Mesangial cell (primary cell): Measurements from ENCODE around the gene GBA2. TPM values are rescaled to one million over a fixed set of nuclear protein-coding genes. Genes with fewer than 3 reads are reported as not detected.

ENCODE experiments used
- total RNA-seq: library from RNA; depleted of rRNA; stranded (reverse); fragments of >200 nt; gene quantifications from 2 replicates; pipeline ENCODE4 v1.2.3, GENCODE V29; 2015

Gene GBA2
- total RNA-seq, result 27.1 and 38.3 TPM in 2 replicates

GRCh38 chr9:35748858-35749514 lies at the start of gene GBA2, which contains the start of gene RGP1:
TSS of gene GBA2 (minus strand) at chr9:35749228. CDS start at chr9:35748704, 524 bp downstream.
TSS of gene RGP1 (plus strand) at chr9:35749287. CDS start at chr9:35749756, 469 bp downstream.

DNA sequence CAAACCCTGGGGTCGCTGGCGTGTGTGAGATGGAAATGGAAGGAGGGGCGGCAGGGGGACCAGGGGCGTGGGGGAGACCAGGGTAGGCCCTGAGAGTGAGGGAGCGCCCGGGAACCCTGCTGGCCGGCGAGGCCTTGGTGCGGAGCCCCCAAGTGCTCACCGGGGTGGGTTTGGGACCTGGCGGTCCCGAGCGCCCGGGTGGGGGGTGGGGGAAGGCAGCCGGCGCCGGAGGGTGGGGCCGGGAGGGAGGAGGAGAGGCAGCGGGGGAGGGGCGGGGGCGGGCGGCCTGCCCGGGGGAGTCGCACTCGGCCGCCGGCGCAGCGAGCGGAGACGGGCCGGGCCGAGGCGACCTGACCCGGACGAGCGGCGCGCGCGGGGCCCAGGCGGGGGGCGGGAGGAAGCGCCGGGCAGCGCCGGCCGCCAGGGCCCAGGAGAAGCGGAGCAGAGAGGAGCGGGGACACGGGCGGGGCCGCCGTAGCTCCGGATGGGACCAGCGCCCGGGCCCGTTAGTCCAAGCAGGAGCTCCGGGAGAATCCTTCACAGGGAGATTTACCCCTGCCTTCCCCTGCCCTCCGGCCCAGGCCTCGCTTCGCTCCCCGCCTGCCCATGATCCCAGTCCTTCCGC lies 42.4 kb upstream of the GBA2 start, which contains the start of gene NPR2:
NPR2 (plus strand) TSS at position 295 of the 625 bp plus-strand sequence. CDS start 818 bp downstream, outside the sequence.

GRCh38 chr9:35754264-35754663 lies 5.2 kb upstream of the GBA2 start, which contains the start of gene MSMP:
TSS of gene MSMP (minus strand) at chr9:35754276. CDS start at chr9:35754129, 147 bp downstream.

GRCh38 chr9:35732185-35732799 lies 16.7 kb downstream of the GBA2 start, which contains the start of the genes CREB3 and TLN1:
TSS of gene CREB3 (plus strand) at chr9:35732666. CDS start at chr9:35732773, 107 bp downstream.
TSS of gene TLN1 (minus strand) at chr9:35732195. CDS start at chr9:35725694, 6,501 bp downstream.

GRCh38 chr9:35689542-35690293 lies 59.3 kb downstream of the GBA2 start, which contains the start of gene TPM2:
TSS of gene TPM2 (minus strand) at chr9:35689925. CDS start at chr9:35689817, 108 bp downstream.

Other genes starting within 250 kb of the GBA2 start
- gene TESK1, start 144.0 kb downstream of the GBA2 start, total RNA-seq, result 20.7 and 29.7 TPM in 2 replicates
- gene CD72, start 130.8 kb downstream of the GBA2 start, total RNA-seq, result 0.49 and 3.3 TPM in 2 replicates
- not detected in 2 replicates for gene SIT1, start 98.3 kb downstream of the GBA2 start, total RNA-seq
- 148,788 and 178,042 TPM in 2 replicates for gene RMRP, start 91.2 kb downstream of the GBA2 start, total RNA-seq
- gene CCDC107, start 90.9 kb downstream of the GBA2 start, total RNA-seq, result 16.0 and 21.6 TPM in 2 replicates
- 0.89 and 11.1 TPM in 2 replicates for gene ARHGEF39, start 84.0 kb downstream of the GBA2 start, total RNA-seq
- gene CA9, start 75.3 kb downstream of the GBA2 start, total RNA-seq, result 0.13 and 0.16 TPM in 2 replicates
- gene TPM2, start 59.3 kb downstream of the GBA2 start, total RNA-seq, result 217 and 297 TPM in 2 replicates
- gene TLN1, start 17.0 kb downstream of the GBA2 start, total RNA-seq, result 299 and 312 TPM in 2 replicates
- gene CREB3, start 16.6 kb downstream of the GBA2 start, total RNA-seq, result 47.8 and 62.1 TPM in 2 replicates
- gene RGP1, start 59 bp upstream of the GBA2 start, total RNA-seq, result 15.2 and 19.1 TPM in 2 replicates
- gene MSMP, start 5.0 kb upstream of the GBA2 start, total RNA-seq, result not detected in 2 replicates
- 19.2 and 31.2 TPM in 2 replicates for gene NPR2, start 42.4 kb upstream of the GBA2 start, total RNA-seq
- gene SPAG8, start 63.0 kb upstream of the GBA2 start, total RNA-seq, result 0.33 and 1.3 TPM in 2 replicates
- gene HINT2, start 65.8 kb upstream of the GBA2 start, total RNA-seq, result 34.7 and 42.7 TPM in 2 replicates
- not detected in 2 replicates for gene FAM221B, start 79.5 kb upstream of the GBA2 start, total RNA-seq
- gene TMEM8B, start 80.0 kb upstream of the GBA2 start, total RNA-seq, result 2.6 and 17.6 TPM in 2 replicates
- gene OR13J1, start 121.2 kb upstream of the GBA2 start, total RNA-seq, result not detected in 2 replicates
- 1.5 and 3.3 TPM in 2 replicates for gene HRCT1, start 157.0 kb upstream of the GBA2 start, total RNA-seq
- 0.16 TPM in 1 of 2 replicates, not detected in the other for gene SPAAR, start 160.3 kb upstream of the GBA2 start, total RNA-seq
- not detected in 2 replicates for gene OR2S2, start 208.9 kb upstream of the GBA2 start, total RNA-seq